ENCODE results near the gene BRICD5. TPM values are rescaled to one million over a fixed set of nuclear protein-coding genes. Genes with fewer than 3 reads are reported as not detected.
"Not testable (repeated sequence)": the region's sequence is repeated elsewhere in the genome, so short reads cannot be mapped to it uniquely, and the experiment has no call there.

The BRICD5 gene
- total RNA-seq, result 2.0 and 4.2 TPM in 2 replicates

DNA sequence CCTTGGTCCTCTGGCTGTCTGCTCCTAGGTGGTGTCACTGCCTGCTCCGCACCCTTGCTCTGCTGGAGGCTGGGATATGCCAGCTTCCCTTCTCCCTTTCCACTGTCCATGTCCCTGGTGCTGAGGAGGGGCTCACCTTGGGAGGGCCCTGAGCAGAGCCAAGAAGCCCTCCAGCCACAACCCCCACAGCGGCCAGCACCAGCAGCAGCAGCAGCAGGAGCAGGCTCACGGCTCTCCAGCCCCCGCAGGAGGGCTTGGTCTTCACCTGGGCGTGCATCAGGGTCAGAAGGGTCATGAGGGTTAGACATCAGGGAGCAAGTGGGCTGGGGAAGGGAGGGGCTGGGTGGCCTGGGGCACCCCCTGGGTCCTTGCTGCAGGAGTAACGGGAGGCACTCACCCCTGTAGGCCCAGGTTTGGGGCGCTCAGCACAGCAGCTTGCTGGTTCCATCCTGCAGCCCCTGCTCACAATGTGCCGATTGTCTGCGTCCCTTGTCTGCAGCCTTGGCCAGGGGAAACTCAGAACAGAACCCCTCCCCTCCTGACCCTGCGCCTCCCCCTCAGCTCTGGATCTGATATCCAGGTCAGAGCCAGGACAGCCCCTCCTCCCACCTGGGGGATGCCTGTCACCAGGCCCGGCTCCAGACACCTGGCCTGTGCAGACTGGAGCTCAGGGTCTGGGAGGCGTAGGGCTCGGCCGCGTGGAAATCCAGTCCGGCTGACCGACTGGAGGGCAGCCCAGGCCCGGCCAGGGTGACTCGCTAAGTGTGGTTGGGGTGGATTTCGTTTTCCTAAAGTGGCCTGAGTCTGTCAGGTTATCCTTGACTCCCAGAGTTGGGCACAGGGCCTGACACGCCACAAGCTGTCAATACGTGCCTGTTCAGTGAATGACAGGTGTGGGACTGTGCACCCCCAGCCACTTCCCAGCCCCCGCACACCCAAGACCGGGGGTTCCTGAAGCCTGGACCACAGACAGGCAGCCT is at the start of gene BRICD5:
BRICD5 (minus strand) TSS at position 478 of the 980 bp plus-strand sequence; CDS start at position 448, 30 bp downstream.
- H3K36me3 ChIP-seq (ENCODE audit: control insufficient read depth, insufficient read depth, low read length), result peaks cover 5% of the 10 kb centered on the region
- DNase-seq (ENCODE audit: low read depth), result no peak
- H3K27me3 ChIP-seq (ENCODE audit: control insufficient read depth, insufficient read depth, low read length), result no peaks in the 10 kb centered on the region
- H3K4me3 ChIP-seq (ENCODE audit: low read depth, low read length), result no peak within 1 kb of the TSS
- TF ChIP-seq, protein P1, sequence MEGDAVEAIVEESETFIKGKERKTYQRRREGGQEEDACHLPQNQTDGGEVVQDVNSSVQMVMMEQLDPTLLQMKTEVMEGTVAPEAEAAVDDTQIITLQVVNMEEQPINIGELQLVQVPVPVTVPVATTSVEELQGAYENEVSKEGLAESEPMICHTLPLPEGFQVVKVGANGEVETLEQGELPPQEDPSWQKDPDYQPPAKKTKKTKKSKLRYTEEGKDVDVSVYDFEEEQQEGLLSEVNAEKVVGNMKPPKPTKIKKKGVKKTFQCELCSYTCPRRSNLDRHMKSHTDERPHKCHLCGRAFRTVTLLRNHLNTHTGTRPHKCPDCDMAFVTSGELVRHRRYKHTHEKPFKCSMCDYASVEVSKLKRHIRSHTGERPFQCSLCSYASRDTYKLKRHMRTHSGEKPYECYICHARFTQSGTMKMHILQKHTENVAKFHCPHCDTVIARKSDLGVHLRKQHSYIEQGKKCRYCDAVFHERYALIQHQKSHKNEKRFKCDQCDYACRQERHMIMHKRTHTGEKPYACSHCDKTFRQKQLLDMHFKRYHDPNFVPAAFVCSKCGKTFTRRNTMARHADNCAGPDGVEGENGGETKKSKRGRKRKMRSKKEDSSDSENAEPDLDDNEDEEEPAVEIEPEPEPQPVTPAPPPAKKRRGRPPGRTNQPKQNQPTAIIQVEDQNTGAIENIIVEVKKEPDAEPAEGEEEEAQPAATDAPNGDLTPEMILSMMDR (IDR thresholded peaks at IDR 0.05; ENCODE audit: insufficient read depth, low read length, poor library complexity, severe bottlenecking), result no peak

- Histone ChIP-seq H3K27me3 (ENCODE audit: control insufficient read depth, insufficient read depth, low read length) (no peaks in the 10 kb centered on the region), H3K36me3 (ENCODE audit: control insufficient read depth, insufficient read depth, low read length) (peaks cover 3% of the 10 kb centered on the region), H3K4me3 (ENCODE audit: low read depth, low read length) (no peak overlapping the region)
- TF ChIP-seq, protein P1 (IDR thresholded peaks at IDR 0.05; ENCODE audit: insufficient read depth, low read length, poor library complexity, severe bottlenecking), result no peak
- no peak for DNase-seq (ENCODE audit: low read depth)
Observed at GRCh38 chr16:2260250-2260649, 49.6 kb upstream of the BRICD5 start.

GRCh38 chr16:2258530-2258929 is 47.9 kb upstream of the BRICD5 start:
- H3K4me3 ChIP-seq (ENCODE audit: low read depth, low read length); H3K27me3 ChIP-seq (ENCODE audit: control insufficient read depth, insufficient read depth, low read length); DNase-seq (ENCODE audit: low read depth); H3K36me3 ChIP-seq (ENCODE audit: control insufficient read depth, insufficient read depth, low read length): not testable (repeated sequence)

GRCh38 chr16:2257726-2258125 is 47.1 kb upstream of the BRICD5 start:
- H3K27me3 ChIP-seq (ENCODE audit: control insufficient read depth, insufficient read depth, low read length), result no peaks in the 10 kb centered on the region
- peaks cover 3% of the 10 kb centered on the region for H3K36me3 ChIP-seq (ENCODE audit: control insufficient read depth, insufficient read depth, low read length)
- TF ChIP-seq, protein P1 (IDR thresholded peaks at IDR 0.05; ENCODE audit: insufficient read depth, low read length, poor library complexity, severe bottlenecking), result no peak

DNA sequence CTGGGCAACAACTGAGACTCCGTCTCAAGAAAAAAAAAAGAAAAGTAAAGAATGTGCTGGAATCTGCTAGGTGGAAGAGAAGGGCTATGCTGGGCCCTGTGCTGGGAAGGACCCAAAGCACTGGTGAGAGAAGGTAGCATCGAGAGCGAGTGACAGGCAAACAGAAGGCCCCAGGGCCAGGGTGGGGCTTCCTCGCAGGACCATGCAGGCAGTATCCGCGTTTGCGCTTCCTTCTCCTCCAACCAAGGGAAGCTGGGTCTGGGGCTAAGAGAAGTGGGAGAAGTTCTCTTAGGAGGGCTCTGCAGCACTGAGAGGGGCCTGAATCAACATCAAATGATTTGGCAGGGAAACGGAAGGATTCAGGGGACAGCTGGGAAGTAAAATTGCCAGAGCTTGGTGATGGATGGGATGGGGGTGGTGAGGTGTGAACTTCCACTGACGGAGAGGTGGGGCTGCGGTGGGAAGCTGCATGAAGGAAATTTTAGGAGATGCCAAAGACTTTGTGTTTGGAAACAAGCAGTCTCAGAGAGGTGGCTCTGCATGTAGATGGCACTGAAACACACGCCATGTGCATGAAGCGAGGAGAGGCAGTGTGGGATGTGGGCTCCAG is 46.0 kb upstream of the BRICD5 start:
- Histone ChIP-seq H3K4me3 (ENCODE audit: low read depth, low read length) (no peak overlapping the region), H3K36me3 (ENCODE audit: control insufficient read depth, insufficient read depth, low read length) (no peaks in the 10 kb centered on the region), H3K27me3 (ENCODE audit: control insufficient read depth, insufficient read depth, low read length) (no peaks in the 10 kb centered on the region)
- DNase-seq (ENCODE audit: low read depth), result no peak
- TF ChIP-seq, protein P1 (IDR thresholded peaks at IDR 0.05; ENCODE audit: insufficient read depth, low read length, poor library complexity, severe bottlenecking), result no peak

More at GRCh38 chr16:2257726-2258125, 47.1 kb upstream of the BRICD5 start:
- no peak overlapping the region for H3K4me3 ChIP-seq (ENCODE audit: low read depth, low read length)
- DNase-seq (ENCODE audit: low read depth), result no peak

DNA sequence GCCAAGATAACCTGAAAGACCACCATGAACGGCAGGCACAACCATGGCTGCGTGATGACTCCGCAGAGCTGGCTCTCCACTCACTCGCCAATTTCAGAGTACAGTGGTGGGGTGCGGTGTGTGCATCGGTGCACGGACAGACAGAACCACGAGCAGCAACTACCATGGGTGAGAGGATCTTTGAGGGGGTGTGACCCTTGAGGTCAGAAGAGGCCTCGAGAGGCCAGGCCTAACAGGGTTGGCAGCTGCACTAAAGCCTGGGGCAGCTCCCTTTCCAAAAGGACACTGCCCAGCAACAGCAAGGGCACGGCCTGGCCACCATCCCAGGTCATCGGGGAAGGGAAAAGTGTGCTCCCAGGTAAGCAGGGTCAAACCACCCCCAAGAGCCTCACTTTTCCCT is 42.6 kb upstream of the BRICD5 start:
- TF ChIP-seq, protein P1 (IDR thresholded peaks at IDR 0.05; ENCODE audit: insufficient read depth, low read length, poor library complexity, severe bottlenecking), result no peak
- no peaks in the 10 kb centered on the region for H3K27me3 ChIP-seq (ENCODE audit: control insufficient read depth, insufficient read depth, low read length)
- no peaks in the 10 kb centered on the region for H3K36me3 ChIP-seq (ENCODE audit: control insufficient read depth, insufficient read depth, low read length)
- no peak overlapping the region for H3K4me3 ChIP-seq (ENCODE audit: low read depth, low read length)
- DNase-seq (ENCODE audit: low read depth), result no peak

All from kidney epithelial cell (primary cell).